Endometrial microvascular endothelial cells (primary cell): Measurements from ENCODE around the gene ZNF485. TPM values are rescaled to one million over a fixed set of nuclear protein-coding genes. Genes with fewer than 3 reads are reported as not detected.
"Not testable (repeated sequence)": the region's sequence is repeated elsewhere in the genome, so short reads cannot be mapped to it uniquely, and the experiment has no call there.

Source experiments
- in situ Hi-C: cut with HindIII; loops from 2 replicates; pipeline ENCODE4 v1.10.0; 2017; ENCODE audit warnings: low sequenced_read_pairs, low pct_unique_long_range_greater_than_20kb; ENCODE audit errors: inconsistent ontology term
- total RNA-seq: library from RNA; depleted of rRNA; stranded (reverse); fragments of >200 nt; gene quantifications from one replicate; pipeline ENCODE4 v1.2.3, GENCODE V29; 2015; ENCODE audit errors: inconsistent ontology term

ZNF485 gene
- total RNA-seq, 1 donor from 2014 or later, result 1.8 TPM

- in situ Hi-C loops, result no loop called here
These were observed 7.8 kb upstream of the ZNF485 start for GRCh38 chr10:43598446-43598845.

DNA sequence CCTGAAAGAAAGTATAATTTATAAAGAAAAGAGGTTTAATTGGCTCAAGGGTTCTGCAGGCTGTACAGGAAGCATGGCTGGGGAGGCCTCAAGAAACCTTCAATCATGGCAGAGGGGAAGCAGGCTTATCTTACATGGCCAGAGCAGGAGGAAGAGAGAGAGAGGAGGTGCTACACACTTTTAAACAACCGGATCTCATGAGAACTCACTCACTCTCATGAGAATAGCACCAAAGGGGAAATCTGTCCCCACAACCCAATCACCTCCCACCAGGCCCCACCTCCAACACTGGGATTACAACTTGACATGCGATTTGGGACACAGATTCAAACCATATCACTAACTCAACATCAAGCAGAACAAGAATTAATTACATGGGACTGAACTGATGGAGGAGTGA, 6.9 kb upstream of the ZNF485 start:
- in situ Hi-C loops, result no loop called here

DNA sequence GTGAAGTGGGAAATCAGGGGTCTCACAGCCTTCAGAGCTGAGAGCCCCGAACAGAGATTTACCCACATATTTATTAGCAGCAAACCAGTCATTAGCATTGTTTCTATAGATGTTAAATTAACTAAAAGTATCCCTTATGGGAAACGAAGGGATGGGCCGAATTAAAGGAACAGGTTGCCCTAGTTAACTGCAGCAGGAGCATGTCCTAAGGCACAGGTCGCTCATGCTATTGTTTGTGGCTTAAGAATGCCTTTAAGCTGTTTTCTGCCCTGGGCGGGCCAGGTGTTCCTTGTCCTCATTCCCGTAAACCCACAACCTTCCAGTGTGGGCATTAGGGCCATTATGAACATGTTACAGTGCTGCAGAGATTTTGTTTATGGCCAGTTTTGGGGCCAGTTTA, 4.7 kb upstream of the ZNF485 start:
- in situ Hi-C loops, result not testable (repeated sequence)

DNA sequence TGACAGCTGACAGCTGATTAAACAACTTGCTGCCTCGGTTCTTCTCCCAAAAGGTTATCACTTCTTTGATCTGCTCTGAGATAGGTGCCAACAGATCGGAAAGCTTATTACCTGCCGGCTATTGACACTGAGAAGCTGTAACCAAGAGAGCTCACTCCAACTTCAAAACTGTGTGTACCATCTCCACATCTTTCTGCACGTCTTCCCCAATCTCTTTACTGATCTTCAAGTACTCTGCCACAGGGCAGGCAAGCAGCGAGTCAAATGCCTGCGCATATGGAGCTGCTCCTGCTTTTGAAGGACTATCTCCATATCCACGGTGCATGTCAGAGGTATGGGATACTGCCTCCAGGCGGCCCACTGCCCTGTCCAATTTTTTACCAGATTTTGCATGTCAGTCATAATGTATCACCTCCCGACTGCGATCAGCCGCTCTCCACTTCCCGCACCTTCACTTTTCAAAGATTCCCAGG, 352 bp upstream of the ZNF485 start:
- in situ Hi-C loops, result no loop called here

DNA sequence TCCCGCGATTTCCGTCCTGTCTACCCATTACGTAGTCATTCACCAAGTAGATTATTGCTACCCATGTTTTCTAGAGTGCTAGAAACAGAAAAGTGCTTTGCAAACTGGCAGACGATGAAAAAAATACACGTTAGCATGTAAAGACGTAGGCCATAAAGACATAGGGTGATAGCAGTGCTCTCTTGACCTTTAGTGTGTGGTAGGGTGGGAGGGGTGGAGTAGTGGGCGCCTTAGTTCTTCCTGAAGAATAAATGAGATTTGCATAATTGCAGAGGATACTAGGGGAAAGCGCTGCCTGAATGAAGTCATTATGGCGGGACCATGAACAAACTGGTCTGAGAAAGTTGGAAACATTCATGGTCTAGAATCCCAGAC, 948 bp downstream of the ZNF485 start:
- in situ Hi-C loops, result no loop called here

DNA sequence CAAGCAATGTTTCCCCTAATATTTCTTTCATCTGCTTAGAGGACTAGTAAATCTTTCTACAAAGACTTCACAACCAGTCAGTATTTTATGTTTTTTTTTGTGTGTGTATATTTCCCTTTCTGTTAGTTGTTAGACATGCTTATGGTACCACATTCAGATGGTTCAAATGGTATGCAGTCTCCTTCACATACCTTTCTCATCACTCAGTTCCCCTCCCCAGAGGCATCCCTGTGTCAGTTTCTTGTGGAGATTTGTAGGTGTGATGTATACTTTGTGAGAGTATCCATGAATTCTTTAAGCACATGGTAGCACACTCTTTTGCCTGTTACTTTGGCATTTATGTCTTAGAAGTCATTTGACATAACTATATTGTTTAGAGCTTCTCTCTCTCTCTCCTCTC, 4.4 kb downstream of the ZNF485 start:
- in situ Hi-C loops, result no loop called here

GRCh38 chr10:43616697-43617370, 10.6 kb downstream of the ZNF485 start:
- in situ Hi-C loops, result no loop called here

DNA sequence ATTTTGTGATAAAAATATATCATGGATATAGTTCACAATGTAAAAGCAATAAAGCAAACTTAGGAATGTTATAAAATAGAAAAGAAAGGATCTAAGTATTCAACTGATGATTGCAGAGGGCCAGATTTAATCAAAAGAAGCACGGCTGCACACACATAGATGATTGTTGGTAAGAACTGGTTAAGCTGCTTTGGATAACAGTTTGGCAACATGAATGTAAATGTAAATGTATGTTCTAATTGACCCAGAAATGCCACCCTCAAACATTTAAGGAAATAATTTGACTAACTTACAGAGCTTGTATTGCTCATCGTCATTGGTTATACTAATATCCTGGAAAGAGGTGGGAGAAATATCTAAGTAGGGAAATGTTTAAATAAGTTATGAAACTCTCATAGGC, 13.1 kb downstream of the ZNF485 start:
- in situ Hi-C loops, result no loop called here

- in situ Hi-C loops, result no loop called here
These were observed 15.8 kb downstream of the ZNF485 start for GRCh38 chr10:43622038-43622437.

DNA sequence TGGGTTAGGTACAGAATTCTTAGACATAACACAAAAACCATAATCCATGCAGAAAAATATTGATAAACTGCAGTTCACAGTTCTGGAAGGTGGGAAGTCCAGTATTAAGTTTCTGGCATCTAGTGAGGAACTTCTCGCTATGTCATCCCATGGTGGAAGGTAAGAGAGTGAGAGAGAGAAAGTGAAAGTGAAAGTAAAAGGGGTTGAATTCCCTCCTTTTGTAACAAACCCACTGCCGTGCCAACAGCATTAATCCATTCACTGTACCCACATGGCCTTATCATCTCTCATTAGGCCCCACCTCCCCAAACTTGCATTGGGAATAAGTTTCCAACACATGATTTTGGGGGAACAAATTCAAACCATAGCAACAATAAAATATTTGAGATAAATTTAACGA, 17.1 kb downstream of the ZNF485 start:
- in situ Hi-C loops, result no loop called here

DNA sequence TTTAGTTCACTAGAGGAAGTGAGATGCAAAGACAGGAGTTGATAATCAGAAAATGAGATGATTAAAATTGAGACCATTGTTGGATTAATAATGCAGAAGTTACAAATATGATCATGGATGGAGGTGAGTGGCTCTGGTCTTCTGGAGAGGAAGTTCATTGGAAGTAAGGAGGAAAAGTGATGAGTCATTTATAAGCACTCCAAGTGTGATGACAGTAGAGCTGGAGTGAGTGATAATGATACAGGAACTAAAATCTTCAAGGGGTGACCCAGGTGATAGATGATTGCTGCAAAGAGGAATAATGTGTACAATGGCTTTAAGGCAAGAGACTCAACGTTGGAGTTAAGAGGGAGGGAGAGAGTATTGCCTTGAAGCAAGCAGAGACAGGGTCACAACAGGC, 21.7 kb downstream of the ZNF485 start:
- in situ Hi-C loops, result no loop called here

GRCh38 chr10:43628956-43629355, 22.7 kb downstream of the ZNF485 start:
- in situ Hi-C loops, result no loop called here

DNA sequence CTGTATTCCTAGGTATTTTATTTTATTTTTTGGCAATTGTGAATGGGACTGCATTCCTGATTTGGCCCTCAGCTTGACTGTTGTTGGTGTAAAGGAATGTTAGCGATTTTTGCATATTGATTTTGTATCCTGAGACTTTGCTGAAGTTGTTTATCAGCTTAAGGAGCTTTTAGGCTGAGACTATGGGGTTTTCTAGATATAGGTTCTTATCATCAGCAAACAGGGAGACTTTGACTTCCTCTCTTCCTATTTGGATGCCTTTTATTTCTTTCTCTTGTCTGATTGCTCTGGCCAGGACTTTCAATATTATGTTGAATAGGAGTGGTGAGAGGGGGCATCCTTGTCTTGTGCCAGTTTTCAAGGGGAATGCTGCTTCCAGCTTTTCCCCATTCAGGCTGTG, 29.6 kb downstream of the ZNF485 start:
- in situ Hi-C loops, result not testable (repeated sequence)

DNA sequence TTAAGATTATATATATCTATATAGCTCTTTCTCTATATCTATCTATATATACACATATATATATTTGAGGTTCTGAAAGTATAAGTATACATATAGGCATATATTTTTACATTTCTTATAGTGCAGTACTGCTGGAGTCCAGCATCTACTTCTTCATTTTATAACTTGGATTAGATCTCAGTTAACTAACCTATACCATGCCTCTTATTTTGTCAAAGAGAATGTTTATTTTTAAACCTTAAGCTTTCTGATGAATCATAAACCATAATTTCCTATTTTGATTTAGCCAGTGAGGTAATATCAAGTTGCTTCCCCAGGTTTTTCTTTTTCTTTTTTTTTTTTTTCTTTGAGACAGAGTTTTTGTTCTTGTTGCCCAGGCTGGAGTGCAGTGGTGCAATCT, 34.4 kb downstream of the ZNF485 start:
- in situ Hi-C loops, result no loop called here

DNA sequence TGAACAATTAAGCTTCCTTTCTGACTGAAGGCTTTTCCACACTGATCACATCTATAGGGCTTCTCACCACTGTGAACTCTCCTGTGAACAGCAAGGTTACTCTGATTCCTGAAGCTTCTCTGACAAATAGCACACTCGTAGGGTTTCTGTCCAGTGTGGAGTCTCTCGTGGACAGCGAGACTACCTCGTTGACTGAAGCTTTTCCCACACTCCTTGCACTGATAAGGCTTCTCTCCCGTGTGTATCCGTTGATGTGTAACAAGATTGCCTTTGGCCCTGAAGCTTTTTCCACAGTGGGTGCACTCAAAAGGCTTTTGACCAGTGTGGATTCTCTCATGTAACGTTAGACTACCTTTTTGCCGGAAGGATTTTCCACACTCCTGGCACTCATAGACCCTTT, 38.0 kb downstream of the ZNF485 start:
- in situ Hi-C loops, result no loop called here

DNA sequence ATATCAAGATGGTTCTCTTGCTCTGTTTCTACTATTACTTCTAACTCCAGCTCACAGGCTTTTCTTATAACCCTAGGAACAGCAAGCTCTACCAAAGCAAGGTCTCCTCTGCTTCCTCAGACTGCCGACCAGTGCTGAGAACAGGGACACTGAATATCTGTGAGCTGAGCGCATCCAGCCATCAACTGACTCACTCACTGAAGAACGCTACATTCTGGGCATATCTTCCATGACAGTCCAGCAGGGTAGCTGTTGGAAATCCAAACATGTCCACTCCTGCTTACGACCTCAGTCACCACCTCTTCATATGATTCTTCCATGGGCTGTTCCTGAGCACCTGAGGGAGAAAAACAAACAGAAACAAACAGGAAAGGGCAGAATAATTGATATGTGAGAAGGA, 39.6 kb downstream of the ZNF485 start:
- in situ Hi-C loops, result no loop called here

- in situ Hi-C loops, result no loop called here
These were observed 41.3 kb downstream of the ZNF485 start for GRCh38 chr10:43647576-43647975.

DNA sequence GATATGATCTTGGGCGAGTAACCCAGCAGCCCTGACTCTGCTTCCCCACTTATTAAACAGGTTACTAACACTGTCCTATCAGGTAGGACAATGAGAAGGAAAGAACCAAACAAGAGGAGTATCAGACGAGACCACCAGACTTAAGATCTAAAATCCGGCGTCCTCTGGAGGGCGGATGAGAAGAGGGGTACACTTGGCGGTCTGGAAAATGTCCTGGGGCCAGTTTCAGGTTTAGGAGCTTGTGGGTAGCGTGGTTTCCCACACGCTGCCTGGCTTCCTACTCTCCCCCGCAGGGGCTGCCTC, 41.8 kb downstream of the ZNF485 start:
- in situ Hi-C loops, result no loop called here

GRCh38 chr10:43648398-43649184, 42.4 kb downstream of the ZNF485 start, which contains the start of gene ZNF32:
Gene ZNF32, minus strand, starts transcription at chr10:43648881. Its CDS starts 2,748 bp downstream, at chr10:43646133.
- in situ Hi-C loops, result no loop called here

- in situ Hi-C loops, result no loop called here
These were observed 42.9 kb downstream of the ZNF485 start for GRCh38 chr10:43649185-43649523.

- in situ Hi-C loops, result no loop called here
These were observed 47.5 kb downstream of the ZNF485 start for GRCh38 chr10:43653746-43654145.
